COR-L47 (cell line): Measurements from ENCODE around the gene C1orf35.
"Not testable (repeated sequence)": the region's sequence is repeated elsewhere in the genome, so short reads cannot be mapped to it uniquely, and the experiment has no call there.

Experiments
- DNase-seq: peaks from one replicate; lab custom pipeline; 2025; lab: John Stamatoyannopoulos, UW

The C1orf35 gene

GRCh38 chr1:228142155-228142691, 39.1 kb upstream of the C1orf35 start:
- DNase-seq = no peak

- DNase-seq = peak; percentile 56
Observed at GRCh38 chr1:228141226-228142044, 38.3 kb upstream of the C1orf35 start.

GRCh38 chr1:228140724-228141225, 37.6 kb upstream of the C1orf35 start:
- DNase-seq = no peak

- peak; percentile 99 for DNase-seq
Observed at GRCh38 chr1:228139931-228140723, 37.0 kb upstream of the C1orf35 start, which contains the start of gene GUK1. TSS of gene GUK1 (plus strand) at chr1:228140279. CDS start at chr1:228140303, 24 bp downstream.

GRCh38 chr1:228139406-228139930, 36.3 kb upstream of the C1orf35 start:
- DNase-seq = no peak

GRCh38 chr1:228136901-228137300, 33.8 kb upstream of the C1orf35 start:
- DNase-seq = no peak

GRCh38 chr1:228134591-228134990, 31.5 kb upstream of the C1orf35 start:
- DNase-seq = no peak

GRCh38 chr1:228131766-228132165, 28.6 kb upstream of the C1orf35 start:
- DNase-seq = no peak

GRCh38 chr1:228125185-228125584, 22.1 kb upstream of the C1orf35 start:
- no peak for DNase-seq

- DNase-seq = no peak
Observed at GRCh38 chr1:228123505-228123904, 20.4 kb upstream of the C1orf35 start.

GRCh38 chr1:228122921-228123441, 19.9 kb upstream of the C1orf35 start:
- DNase-seq = no peak

GRCh38 chr1:228120857-228121489, 17.8 kb upstream of the C1orf35 start:
- DNase-seq = no peak

GRCh38 chr1:228120351-228120750, 17.2 kb upstream of the C1orf35 start:
- no peak for DNase-seq

GRCh38 chr1:228118040-228118439, 14.9 kb upstream of the C1orf35 start:
- no peak for DNase-seq

GRCh38 chr1:228117335-228117734, 14.2 kb upstream of the C1orf35 start:
- DNase-seq = no peak

- DNase-seq = no peak
Observed at GRCh38 chr1:228114827-228115226, 11.7 kb upstream of the C1orf35 start.

GRCh38 chr1:228112617-228113016, 9.5 kb upstream of the C1orf35 start:
- DNase-seq = no peak

GRCh38 chr1:228112167-228112566, 9.0 kb upstream of the C1orf35 start:
- DNase-seq = no peak

GRCh38 chr1:228111315-228111714, 8.2 kb upstream of the C1orf35 start:
- not testable (repeated sequence) for DNase-seq

GRCh38 chr1:228110556-228110955, 7.4 kb upstream of the C1orf35 start:
- DNase-seq = no peak

- no peak for DNase-seq
Observed at GRCh38 chr1:228109962-228110488, 6.9 kb upstream of the C1orf35 start.
